T-helper 1 cell treated with Interleukin-12 subunit alpha and Interleukin-12 subunit beta and Interleukin-4 antibody, amounts not matched to agents 30 ng/mL and 1 ng/mL, for 36 hours (primary cell): ENCODE data around the gene ATP9A. TPM values are rescaled to one million over a fixed set of nuclear protein-coding genes. Genes with fewer than 3 reads are reported as not detected.
"Not testable (repeated sequence)": the region's sequence is repeated elsewhere in the genome, so short reads cannot be mapped to it uniquely, and the experiment has no call there.

Experiments used
- intact Hi-C: fragments of 100-400 bp; cut with micrococcal nuclease; formaldehyde crosslinking; loops from one replicate; pipeline ENCODE4 v1.15.1; 2024
- total RNA-seq: library from RNA; stranded (reverse); gene quantifications from 2 replicates; pipeline ENCODE4 v1.2.3, GENCODE V29; 2022

Gene ATP9A
- total RNA-seq, 1 donor from 2014 or later: 3.2 TPM

- intact Hi-C loops: no loop called here
These were observed 36.5 kb downstream of the ATP9A start for GRCh38 chr20:51731731-51732095.

DNA sequence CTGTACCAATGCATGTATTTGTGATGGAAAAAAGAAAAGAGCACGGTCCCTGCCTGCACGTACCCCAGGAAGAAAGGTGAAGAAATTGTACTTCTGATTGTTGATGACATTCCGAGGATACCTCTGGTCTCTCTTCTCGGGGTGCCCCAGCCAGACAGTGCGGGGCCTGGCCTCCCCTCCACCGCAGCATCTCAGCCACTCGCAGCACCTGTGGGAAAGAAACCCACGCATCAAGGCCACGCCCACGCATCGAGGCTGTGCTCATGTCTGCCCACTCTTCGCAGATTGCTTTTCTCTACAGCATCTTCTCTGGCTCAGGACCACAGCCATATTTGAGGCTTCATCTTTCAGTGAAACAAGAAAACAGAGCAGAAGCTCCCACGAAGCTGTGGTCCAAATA is 38.4 kb downstream of the ATP9A start:
- intact Hi-C loops: no loop called here

GRCh38 chr20:51728737-51729136 is 39.5 kb downstream of the ATP9A start:
- intact Hi-C loops: no loop called here

GRCh38 chr20:51727872-51728271 is 40.3 kb downstream of the ATP9A start:
- intact Hi-C loops: no loop called here

DNA sequence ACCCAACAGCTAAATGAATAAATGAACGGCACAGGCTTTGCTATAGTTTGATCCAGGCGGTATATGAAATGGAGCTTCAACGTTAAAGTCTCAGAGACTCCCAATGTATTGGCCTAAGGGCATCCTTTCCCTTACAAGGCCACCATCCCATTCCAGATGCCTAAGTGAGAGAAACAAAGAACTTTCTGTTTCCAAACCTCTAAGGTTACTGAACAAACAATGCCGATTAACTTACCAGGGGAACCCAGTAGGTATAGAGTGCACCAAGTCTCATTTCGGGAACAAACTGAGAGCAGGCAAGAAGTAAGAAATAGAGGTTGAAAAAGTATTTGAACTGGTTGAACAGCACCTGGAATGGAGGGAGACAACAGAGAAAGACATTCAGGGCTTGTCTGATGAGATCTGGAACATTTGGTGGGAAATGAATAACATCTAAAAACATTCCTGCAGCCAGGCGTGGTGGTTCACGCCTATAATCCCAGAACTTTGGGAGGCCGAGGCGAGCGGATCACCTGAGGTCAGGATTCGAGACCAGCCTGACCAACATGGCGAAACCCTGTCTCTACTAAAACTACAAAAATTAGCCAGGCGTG is 42.5 kb downstream of the ATP9A start:
- intact Hi-C loops: no loop called here

DNA sequence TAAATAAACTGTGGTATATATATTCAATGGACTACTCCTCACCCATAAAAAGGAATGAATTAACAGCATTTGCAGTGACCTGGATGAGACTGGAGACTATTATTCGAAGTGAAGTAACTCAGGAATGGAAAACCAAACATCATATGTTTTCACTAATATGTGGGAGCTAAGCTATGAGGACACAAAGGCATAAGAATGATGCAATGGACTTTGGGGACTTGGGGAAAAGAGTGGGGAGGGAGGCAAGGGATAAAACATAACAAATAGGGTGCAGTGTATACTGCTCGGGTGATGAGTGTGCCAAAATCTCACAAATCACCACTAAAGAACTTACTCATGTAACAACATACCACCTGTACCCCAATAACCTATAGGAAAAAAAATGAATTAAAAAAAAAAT is 45.2 kb downstream of the ATP9A start:
- intact Hi-C loops: not testable (repeated sequence)

DNA sequence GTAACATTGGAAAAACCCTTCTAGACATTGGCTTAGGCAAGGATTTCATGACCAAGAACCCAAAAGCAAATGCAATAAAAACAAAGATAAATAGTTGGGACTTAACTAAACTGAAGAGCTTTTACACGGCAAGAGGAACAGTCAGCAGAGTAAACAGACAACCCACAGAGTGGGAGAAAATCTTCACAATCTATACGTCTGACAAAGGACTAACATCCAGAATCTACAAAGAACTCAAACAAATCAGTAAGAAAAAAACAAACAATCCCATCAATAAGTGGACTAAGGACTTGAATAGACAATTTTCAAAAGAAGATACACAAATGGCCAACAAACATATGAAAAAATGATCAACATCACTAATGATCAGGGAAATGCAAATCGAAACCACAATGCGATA is 45.9 kb downstream of the ATP9A start:
- intact Hi-C loops: not testable (repeated sequence)

GRCh38 chr20:51720854-51721253 is 47.3 kb downstream of the ATP9A start:
- intact Hi-C loops: no loop called here

GRCh38 chr20:51720384-51720783 is 47.8 kb downstream of the ATP9A start:
- intact Hi-C loops: no loop called here

DNA sequence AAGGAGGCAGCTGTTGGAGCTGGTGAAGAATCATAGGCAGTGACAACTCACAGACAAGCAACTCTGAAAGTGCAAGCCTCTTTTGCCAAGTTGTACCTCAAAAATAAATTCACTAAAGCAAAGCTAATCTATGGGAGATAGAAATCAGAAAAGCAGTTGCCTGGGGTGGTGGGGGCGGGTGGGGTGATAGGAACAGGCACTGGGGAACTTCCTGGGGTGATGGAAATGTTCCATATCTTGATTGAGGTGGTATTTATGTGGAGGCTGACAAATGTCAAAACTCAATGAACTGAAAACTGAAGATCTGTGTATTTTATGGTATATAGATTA is 52.4 kb downstream of the ATP9A start:
- intact Hi-C loops: no loop called here

GRCh38 chr20:51715163-51715855 is 52.9 kb downstream of the ATP9A start:
- intact Hi-C loops: no loop called here

- intact Hi-C loops: no loop called here
These were observed 55.0 kb downstream of the ATP9A start for GRCh38 chr20:51713213-51713598.

GRCh38 chr20:51712501-51713212 is 55.5 kb downstream of the ATP9A start:
- intact Hi-C loops: no loop called here

DNA sequence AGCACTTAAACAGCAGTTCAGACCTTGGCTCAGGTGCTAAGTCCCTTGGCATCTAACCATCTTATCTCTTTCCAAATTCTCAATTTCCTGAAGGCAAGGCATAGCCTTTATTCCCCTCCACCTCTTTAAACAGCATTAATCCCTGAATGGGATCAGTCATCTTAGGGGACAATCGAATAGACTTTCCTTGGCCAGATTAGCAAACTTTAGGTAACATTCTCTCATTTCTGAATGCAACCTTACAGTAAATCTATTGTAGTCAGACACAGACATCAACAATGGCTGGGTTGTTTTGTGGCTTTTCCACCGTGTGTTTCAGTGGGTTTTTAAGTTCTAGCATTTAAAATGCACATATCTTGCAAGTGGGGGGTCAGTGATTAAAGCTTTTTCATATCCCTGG is 56.8 kb downstream of the ATP9A start:
- intact Hi-C loops: no loop called here

- intact Hi-C loops: no loop called here
These were observed 57.8 kb downstream of the ATP9A start for GRCh38 chr20:51710361-51710894.

DNA sequence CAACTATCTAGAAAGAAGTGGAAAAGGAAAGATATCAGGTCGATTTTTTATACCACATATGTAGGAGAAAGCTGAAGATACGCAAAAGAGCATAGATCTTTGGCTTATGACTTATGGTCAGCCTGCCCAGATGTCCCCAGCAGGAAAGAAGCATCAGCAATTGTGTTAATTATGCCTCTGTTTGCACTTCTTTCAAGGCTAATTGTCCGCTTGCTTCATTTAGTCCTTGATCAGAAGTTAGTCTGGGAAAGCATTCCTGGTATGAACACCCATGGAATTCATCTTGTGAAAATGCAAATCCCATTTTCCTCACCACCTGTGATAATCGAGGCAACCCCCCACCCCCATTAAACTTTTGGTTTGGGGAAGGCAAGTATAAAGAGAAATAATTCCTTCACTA is 62.8 kb downstream of the ATP9A start:
- intact Hi-C loops: no loop called here

GRCh38 chr20:51703400-51704287 is 64.5 kb downstream of the ATP9A start:
- intact Hi-C loops: no loop called here

DNA sequence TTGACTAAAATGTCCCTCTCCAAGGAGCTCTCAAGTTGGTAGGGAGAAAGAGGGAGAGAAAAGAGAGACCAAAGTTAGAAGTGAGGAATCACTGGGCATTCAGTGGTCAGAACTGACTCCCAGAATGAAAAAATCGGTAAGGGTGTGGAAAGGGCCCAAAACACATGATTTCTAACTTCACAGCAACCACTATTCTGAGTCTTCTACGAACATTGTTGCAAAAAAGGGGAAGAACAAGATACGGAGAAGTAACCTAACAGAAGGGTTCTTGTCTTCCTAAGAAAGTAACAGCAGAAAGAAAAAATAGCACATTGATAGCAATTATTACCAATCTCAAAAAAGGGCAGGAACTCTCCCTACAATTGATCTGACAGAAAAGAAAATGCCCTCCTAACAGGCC is 65.6 kb downstream of the ATP9A start:
- intact Hi-C loops: no loop called here

GRCh38 chr20:51700809-51701285 is 67.3 kb downstream of the ATP9A start:
- intact Hi-C loops: loop anchor here (1.0 kb wide), 1 partner anchor 382 kb away; no protein-coding TSS in a partner anchor

- intact Hi-C loops: no loop called here
These were observed 69.9 kb downstream of the ATP9A start for GRCh38 chr20:51698252-51698651.

- intact Hi-C loops: no loop called here
These were observed 70.9 kb downstream of the ATP9A start for GRCh38 chr20:51697096-51697826.
